B cell (primary cell): ENCODE results near the gene KRT6B. TPM values are rescaled to one million over a fixed set of nuclear protein-coding genes. Genes with fewer than 3 reads are reported as not detected.
"Not testable (repeated sequence)": the region's sequence is repeated elsewhere in the genome, so short reads cannot be mapped to it uniquely, and the experiment has no call there.

Experiments
- ATAC-seq: fragments of 200-7000 bp; cut with Tn5 transposase; one replicate; pipeline ENCODE4 v1.10.0; 2021; ENCODE audit warnings: low read depth, mild to moderate bottlenecking, moderate number of reproducible peaks, moderate library complexity
- CTCF ChIA-PET: fragments of 350-600 bp; sonication (Branson Sonifier 250); formaldehyde crosslinking; loops from one replicate; lab custom pipeline; 2021; ENCODE audit warnings: antibody characterized with exemption, inconsistent platforms; lab: Charles Lee
- POLR2A ChIA-PET: fragments of 350-600 bp; sonication (Branson Sonifier 250); formaldehyde crosslinking; loops from one replicate; lab custom pipeline; 2021; ENCODE audit warnings: antibody characterized with exemption; lab: Charles Lee
- DNase-seq: peaks from one replicate; pipeline ENCODE4 v3.0.0; 2013
- H2AFZ ChIP-seq: 2 replicates; pipeline ENCODE4 v1.6.1; 2012; ENCODE audit warnings: mild to moderate bottlenecking, low read depth, low read length; ENCODE audit not compliant: insufficient read depth, poor library complexity, severe bottlenecking
- H3K27ac ChIP-seq, 2 donors: 1 replicate in 1 of 2; 2 replicates in 1 of 2; pipeline ENCODE4 v1.5.1; 2012 to 2013; ENCODE audit warnings: low read length in 2 of 2, mild to moderate bottlenecking in 2 of 2, moderate library complexity in 1 of 2
- H3K27me3 ChIP-seq, 4 experiments: fragments of 200-600 bp in 1 of 4; sonication (generic) in 1 of 4; replicated peaks in 1 of 4; 1 replicate in 2 of 4; 2 replicates in 2 of 4; pipeline versions ENCODE4 v1.6.1 to v1.7.0; 2013 to 2016; ENCODE audit warnings: low read length in 3 of 4, mild to moderate bottlenecking in 2 of 4, mixed read lengths in 1 of 4, moderate library complexity in 1 of 4; ENCODE audit not compliant: insufficient read depth in 4 of 4, control insufficient read depth in 3 of 4; ENCODE audit errors: control extremely low read depth in 1 of 4
- H3K36me3 ChIP-seq, 2 experiments: replicated peaks in 1 of 2; 1 replicate in 1 of 2; 2 replicates in 1 of 2; pipeline versions ENCODE4 v1.6.1 to v1.7.1; 2013; ENCODE audit warnings: low read length in 1 of 2; ENCODE audit not compliant: insufficient read depth in 2 of 2, control insufficient read depth in 1 of 2; ENCODE audit errors: control extremely low read depth in 1 of 2, extremely low read depth in 1 of 2
- H3K4me1 ChIP-seq, 2 donors: fragments of 200-600 bp in 1 of 2; sonication (generic) in 1 of 2; 1 replicate in 1 of 2; 2 replicates in 1 of 2; pipeline versions ENCODE4 v1.5.1 to v1.6.1; 2013 to 2017; ENCODE audit warnings: low read length in 2 of 2; ENCODE audit not compliant: control insufficient read depth in 2 of 2, insufficient read depth in 2 of 2
- H3K4me2 ChIP-seq: replicated peaks from 2 replicates; pipeline ENCODE3; 2012; ENCODE audit warnings: mild to moderate bottlenecking, low read depth, low read length; ENCODE audit not compliant: poor library complexity, severe bottlenecking
- H3K4me3 ChIP-seq, 5 experiments: fragments of 200-600 bp in 1 of 5; sonication (generic) in 1 of 5; 1 replicate in 3 of 5; 2 replicates in 2 of 5; pipeline versions ENCODE4 v1.5.1 to v1.7.0; 2011 to 2016; ENCODE audit warnings: low read length in 4 of 5, mild to moderate bottlenecking in 4 of 5, low read depth in 2 of 5, control low read depth in 1 of 5, moderate library complexity in 1 of 5; ENCODE audit not compliant: insufficient read depth in 1 of 5; ENCODE audit errors: control extremely low read depth in 1 of 5, extremely low read depth in 1 of 5
- H3K79me2 ChIP-seq: fragments of 200-600 bp; sonication (generic); one replicate; pipeline ENCODE4 v1.6.0; 2016; ENCODE audit warnings: low read length; ENCODE audit not compliant: control insufficient read depth, insufficient read depth
- H3K9ac ChIP-seq: fragments of 200-600 bp; sonication (generic); 2 replicates; pipeline ENCODE4 v1.6.1; 2017; ENCODE audit warnings: mild to moderate bottlenecking, low read length, moderate library complexity
- H3K9me3 ChIP-seq, 3 donors: one replicate each; pipeline versions ENCODE4 v1.6.1 to v1.7.1; 2013; ENCODE audit warnings: low read length in 2 of 3; ENCODE audit not compliant: control insufficient read depth in 2 of 3, insufficient read depth in 1 of 3; ENCODE audit errors: control extremely low read depth in 1 of 3
- H4K20me1 ChIP-seq: 2 replicates; pipeline ENCODE4 v1.6.0; 2012; ENCODE audit warnings: mild to moderate bottlenecking, low read length; ENCODE audit not compliant: insufficient read depth, control insufficient read depth, poor library complexity, severe bottlenecking
- H3K27ac Mint-ChIP-seq: one replicate; pipeline ENCODE4 v1.8.0; 2021; ENCODE audit warnings: mixed read lengths
- H3K27me3 Mint-ChIP-seq: one replicate; pipeline ENCODE4 v1.8.0; 2021; ENCODE audit warnings: mixed read lengths
- H3K4me1 Mint-ChIP-seq: one replicate; pipeline ENCODE4 v1.8.0; 2021; ENCODE audit warnings: mixed read lengths
- H3K4me3 Mint-ChIP-seq: one replicate; pipeline ENCODE4 v1.8.0; 2021; ENCODE audit warnings: mixed read lengths
- H3K9me3 Mint-ChIP-seq: one replicate; pipeline ENCODE4 v1.8.0; 2022; ENCODE audit warnings: mixed read lengths; ENCODE audit not compliant: insufficient read depth
- EZH2 ChIP-seq: IDR thresholded peaks from 2 replicates; pipeline ENCODE4 v1.6.1; 2012; ENCODE audit warnings: borderline replicate concordance, low read depth, mild to moderate bottlenecking, moderate library complexity, low read length; ENCODE audit not compliant: insufficient read depth, poor library complexity, severe bottlenecking
- WGBS: methylation state at CpG from one replicate; pipeline ENCODE4 v1.1.5; 2013; ENCODE audit warnings: missing lambda C conversion rate; ENCODE audit not compliant: insufficient coverage; 5-methylcytosine and 5-hydroxymethylcytosine counted together
- intact Hi-C: fragments of 100-400 bp; cut with micrococcal nuclease; formaldehyde crosslinking; loops from one replicate; pipeline ENCODE4 v1.10.0; 2022
- polyA minus RNA-seq: library from RNA; depleted of rRNA, polyadenylated mRNA; stranded (reverse); fragments of >200 nt; gene quantifications from 2 replicates; pipeline ENCODE4 v1.2.3, GENCODE V29; 2012
- polyA plus RNA-seq: library from polyadenylated mRNA; depleted of rRNA; stranded (reverse); fragments of >200 nt; gene quantifications from 2 replicates; pipeline ENCODE4 v1.2.3, GENCODE V29; 2012
- total RNA-seq, 2 donors: library from RNA; stranded (reverse); fragments of 120-200 nt in 1 of 2; gene quantifications; 1 replicate in 1 of 2; 2 replicates in 1 of 2; pipeline versions ENCODE4 v1.2.3 to v1.2.4, GENCODE V29; 2013 to 2022
- TF ChIP-seq, protein P1 (sequence below): fragments of 200-600 bp; IDR thresholded peaks from one replicate; pipeline ENCODE4 v1.8.0; 2022; ENCODE audit warnings: antibody characterized with exemption, mild to moderate bottlenecking

The KRT6B gene
- total RNA-seq (not detected in 2 replicates), polyA plus RNA-seq (not detected in 2 replicates), polyA minus RNA-seq (not detected in 2 replicates)
- not detected for total RNA-seq (2013)

DNA sequence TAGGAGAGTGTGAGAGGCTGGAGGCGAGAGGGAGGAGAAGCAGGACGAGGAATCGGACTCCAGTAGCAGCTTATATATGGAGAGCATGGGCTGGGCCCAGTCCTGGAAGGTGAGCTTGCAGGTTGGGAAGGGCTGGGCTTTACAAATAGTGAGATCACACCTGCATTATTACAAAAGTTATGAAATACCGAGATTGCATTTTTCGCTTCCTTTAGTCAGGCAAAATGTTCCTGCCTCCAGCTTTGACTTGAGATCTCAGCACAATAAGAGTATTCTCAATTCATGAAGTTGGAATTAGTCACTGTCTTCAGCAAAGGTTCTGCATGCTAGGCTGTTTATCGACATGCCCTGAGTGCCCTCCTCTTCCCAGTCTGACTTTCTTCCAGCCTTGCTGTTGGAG, at the start of gene KRT6B:
Gene KRT6B, minus strand, starts transcription at position 46 of the 400 bp plus-strand sequence. CDS start 68 bp downstream, outside the sequence.
- Histone ChIP-seq H3K27ac (no peak within 1 kb of the TSS), H3K27me3 (peaks cover 0 to 2% (median 0%) of the 10 kb centered on the region in 4 experiments), H3K36me3 (no peaks in the 10 kb centered on the region), H3K79me2 (no peaks in the 10 kb centered on the region), H3K4me1 (no peaks in the 10 kb centered on the region), H4K20me1 (no peaks in the 10 kb centered on the region), H3K9me3 (no peaks in the 10 kb centered on the region), H3K9ac (no peak within 1 kb of the TSS), H3K4me2 (no peak within 1 kb of the TSS), H2AFZ (no peak within 1 kb of the TSS), H3K4me3 (no peak within 1 kb of the TSS)
- Mint-ChIP-seq H3K9me3 (no peaks in the 10 kb centered on the region), H3K27ac (no peak within 1 kb of the TSS), H3K27me3 (peaks cover 12% of the 10 kb centered on the region), H3K4me1 (peaks cover 3% of the 10 kb centered on the region), H3K4me3 (no peak within 1 kb of the TSS)
- no peak for ATAC-seq
- POLR2A ChIA-PET: no interaction called here
- DNase-seq: no peak
- CTCF ChIA-PET: no interaction called here
- 95% methylated on average over 5 of the region's 6 CpGs for WGBS
- TF ChIP-seq EZH2: no peak
- TF ChIP-seq, protein P1, sequence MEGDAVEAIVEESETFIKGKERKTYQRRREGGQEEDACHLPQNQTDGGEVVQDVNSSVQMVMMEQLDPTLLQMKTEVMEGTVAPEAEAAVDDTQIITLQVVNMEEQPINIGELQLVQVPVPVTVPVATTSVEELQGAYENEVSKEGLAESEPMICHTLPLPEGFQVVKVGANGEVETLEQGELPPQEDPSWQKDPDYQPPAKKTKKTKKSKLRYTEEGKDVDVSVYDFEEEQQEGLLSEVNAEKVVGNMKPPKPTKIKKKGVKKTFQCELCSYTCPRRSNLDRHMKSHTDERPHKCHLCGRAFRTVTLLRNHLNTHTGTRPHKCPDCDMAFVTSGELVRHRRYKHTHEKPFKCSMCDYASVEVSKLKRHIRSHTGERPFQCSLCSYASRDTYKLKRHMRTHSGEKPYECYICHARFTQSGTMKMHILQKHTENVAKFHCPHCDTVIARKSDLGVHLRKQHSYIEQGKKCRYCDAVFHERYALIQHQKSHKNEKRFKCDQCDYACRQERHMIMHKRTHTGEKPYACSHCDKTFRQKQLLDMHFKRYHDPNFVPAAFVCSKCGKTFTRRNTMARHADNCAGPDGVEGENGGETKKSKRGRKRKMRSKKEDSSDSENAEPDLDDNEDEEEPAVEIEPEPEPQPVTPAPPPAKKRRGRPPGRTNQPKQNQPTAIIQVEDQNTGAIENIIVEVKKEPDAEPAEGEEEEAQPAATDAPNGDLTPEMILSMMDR: no peak
- intact Hi-C loops: no loop called here

GRCh38 chr12:52501490-52501889, 49.5 kb upstream of the KRT6B start:
- no peak overlapping the region for H3K27ac Mint-ChIP-seq
- peaks cover 0 to 5% (median 1%) of the 10 kb centered on the region in 4 experiments for H3K27me3 ChIP-seq
- peaks cover 0 to 3% (median 0%) of the 10 kb centered on the region in 3 donors for H3K9me3 ChIP-seq
- POLR2A ChIA-PET: no interaction called here
- no peak overlapping the region for H3K4me3 Mint-ChIP-seq
- no peaks in the 10 kb centered on the region for H3K36me3 ChIP-seq
- CTCF ChIA-PET: no interaction called here
- no peak overlapping the region for H3K4me2 ChIP-seq
- no peak overlapping the region for H3K27ac ChIP-seq
- H2AFZ ChIP-seq: no peak overlapping the region
- H3K79me2 ChIP-seq: no peaks in the 10 kb centered on the region
- no peak overlapping the region for H3K4me3 ChIP-seq
- no peaks in the 10 kb centered on the region for H3K4me1 ChIP-seq
- no peaks in the 10 kb centered on the region for H3K4me1 Mint-ChIP-seq
- DNase-seq (no peak), ATAC-seq (no peak)
- H3K27me3 Mint-ChIP-seq: peaks cover 24% of the 10 kb centered on the region
- intact Hi-C loops: no loop called here
- no peak for TF ChIP-seq EZH2
- TF ChIP-seq, protein P1: no peak
- WGBS: 100% methylated on average over 3 of the region's 7 CpGs
- H3K9ac ChIP-seq: no peak overlapping the region
- no peaks in the 10 kb centered on the region for H3K9me3 Mint-ChIP-seq
- H4K20me1 ChIP-seq: no peaks in the 10 kb centered on the region

- H2AFZ ChIP-seq, H3K27ac ChIP-seq, H3K9me3 ChIP-seq, ATAC-seq, H3K4me1 ChIP-seq, H3K9ac ChIP-seq, H3K4me3 ChIP-seq, DNase-seq, H3K4me2 ChIP-seq, H3K9me3 Mint-ChIP-seq, H3K27ac Mint-ChIP-seq, H3K79me2 ChIP-seq, H3K36me3 ChIP-seq, H4K20me1 ChIP-seq, intact Hi-C loops, POLR2A ChIA-PET, H3K4me3 Mint-ChIP-seq, H3K4me1 Mint-ChIP-seq, H3K27me3 ChIP-seq: not testable (repeated sequence)
- CTCF ChIA-PET: interaction anchor here (1.2 kb wide), 1 partner anchor 20 kb away, joined by 3 read pairs; no protein-coding TSS in a partner anchor
- 92% methylated on average over 5 of the region's 6 CpGs for WGBS
- H3K27me3 Mint-ChIP-seq: peaks cover 18% of the 10 kb centered on the region
Observed at GRCh38 chr12:52500574-52500973, 48.6 kb upstream of the KRT6B start.
